Measurements from ENCODE around the gene FFAR3.

GRCh38 chr19:35408284-35409171 is 50.3 kb downstream of the FFAR3 start:
- no peak for TF ChIP-seq EP300 (IDR thresholded peaks at IDR 0.05)
- TF ChIP-seq, protein P1, sequence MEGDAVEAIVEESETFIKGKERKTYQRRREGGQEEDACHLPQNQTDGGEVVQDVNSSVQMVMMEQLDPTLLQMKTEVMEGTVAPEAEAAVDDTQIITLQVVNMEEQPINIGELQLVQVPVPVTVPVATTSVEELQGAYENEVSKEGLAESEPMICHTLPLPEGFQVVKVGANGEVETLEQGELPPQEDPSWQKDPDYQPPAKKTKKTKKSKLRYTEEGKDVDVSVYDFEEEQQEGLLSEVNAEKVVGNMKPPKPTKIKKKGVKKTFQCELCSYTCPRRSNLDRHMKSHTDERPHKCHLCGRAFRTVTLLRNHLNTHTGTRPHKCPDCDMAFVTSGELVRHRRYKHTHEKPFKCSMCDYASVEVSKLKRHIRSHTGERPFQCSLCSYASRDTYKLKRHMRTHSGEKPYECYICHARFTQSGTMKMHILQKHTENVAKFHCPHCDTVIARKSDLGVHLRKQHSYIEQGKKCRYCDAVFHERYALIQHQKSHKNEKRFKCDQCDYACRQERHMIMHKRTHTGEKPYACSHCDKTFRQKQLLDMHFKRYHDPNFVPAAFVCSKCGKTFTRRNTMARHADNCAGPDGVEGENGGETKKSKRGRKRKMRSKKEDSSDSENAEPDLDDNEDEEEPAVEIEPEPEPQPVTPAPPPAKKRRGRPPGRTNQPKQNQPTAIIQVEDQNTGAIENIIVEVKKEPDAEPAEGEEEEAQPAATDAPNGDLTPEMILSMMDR (IDR thresholded peaks at IDR 0.05), result no peak
- TF ChIP-seq POLR2A (IDR thresholded peaks at IDR 0.05), result no peak
- no peak for TF ChIP-seq POLR2AphosphoS5 (IDR thresholded peaks at IDR 0.05)
